Mammary epithelial cell (primary cell): ENCODE data around the gene SPAG16.

ENCODE experiments used
- EZH2 ChIP-seq: IDR thresholded peaks from 2 replicates; pipeline ENCODE4 v1.6.1; 2012; ENCODE audit warnings: low read length, inconsistent platforms, borderline replicate concordance
- TF ChIP-seq, protein P1 (sequence below), 2 donors: IDR thresholded peaks in 1 of 2; conservative IDR thresholded peaks in 1 of 2; 2 replicates each; pipeline ENCODE4 v1.5.1; 2011 to 2012; ENCODE audit warnings: inconsistent platforms in 2 of 2, low read length in 2 of 2, mild to moderate bottlenecking in 2 of 2, control low read depth in 1 of 2, low read depth in 1 of 2; ENCODE audit not compliant: insufficient read depth in 1 of 2; ENCODE audit errors: extremely low read depth in 1 of 2

DNA sequence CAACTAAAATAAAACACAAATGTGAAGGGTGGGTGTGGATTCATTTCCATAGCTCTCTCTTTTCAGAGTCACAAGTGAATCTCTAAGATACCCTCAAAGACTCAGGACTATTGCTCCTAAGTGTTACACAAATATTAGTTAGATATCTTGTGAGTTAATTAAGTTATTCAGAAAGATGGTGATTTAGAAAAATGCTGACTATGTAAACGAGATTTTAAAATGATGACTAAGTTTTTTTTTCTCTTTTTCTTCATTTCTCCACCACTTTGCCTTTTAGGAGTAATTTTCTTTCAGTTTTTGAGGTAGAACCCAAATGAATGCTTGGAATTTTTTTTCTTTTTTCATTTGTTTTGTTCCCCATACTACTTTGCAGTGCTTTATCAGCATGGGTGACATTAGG lies 479.7 kb downstream of the SPAG16 start:
- no peak for TF ChIP-seq EZH2
- TF ChIP-seq, protein P1, sequence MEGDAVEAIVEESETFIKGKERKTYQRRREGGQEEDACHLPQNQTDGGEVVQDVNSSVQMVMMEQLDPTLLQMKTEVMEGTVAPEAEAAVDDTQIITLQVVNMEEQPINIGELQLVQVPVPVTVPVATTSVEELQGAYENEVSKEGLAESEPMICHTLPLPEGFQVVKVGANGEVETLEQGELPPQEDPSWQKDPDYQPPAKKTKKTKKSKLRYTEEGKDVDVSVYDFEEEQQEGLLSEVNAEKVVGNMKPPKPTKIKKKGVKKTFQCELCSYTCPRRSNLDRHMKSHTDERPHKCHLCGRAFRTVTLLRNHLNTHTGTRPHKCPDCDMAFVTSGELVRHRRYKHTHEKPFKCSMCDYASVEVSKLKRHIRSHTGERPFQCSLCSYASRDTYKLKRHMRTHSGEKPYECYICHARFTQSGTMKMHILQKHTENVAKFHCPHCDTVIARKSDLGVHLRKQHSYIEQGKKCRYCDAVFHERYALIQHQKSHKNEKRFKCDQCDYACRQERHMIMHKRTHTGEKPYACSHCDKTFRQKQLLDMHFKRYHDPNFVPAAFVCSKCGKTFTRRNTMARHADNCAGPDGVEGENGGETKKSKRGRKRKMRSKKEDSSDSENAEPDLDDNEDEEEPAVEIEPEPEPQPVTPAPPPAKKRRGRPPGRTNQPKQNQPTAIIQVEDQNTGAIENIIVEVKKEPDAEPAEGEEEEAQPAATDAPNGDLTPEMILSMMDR (conservative IDR thresholded peaks at IDR 0.05 in 1 of 2, IDR thresholded peaks at IDR 0.05 in 1 of 2; ENCODE audit: extremely low read depth in 1 of 2, insufficient read depth in 1 of 2, low read depth in 1 of 2, low read length in 2 of 2): no peak
